C4-2B (cell line): ENCODE results near the gene RWDD1.
A peak's percentile ranks its signal among the peaks of the same experiment; 100 is the strongest.

Source experiments
- H3K27ac ChIP-seq: fragments of 450-650 bp; 2 replicates; pipeline ENCODE4 v1.5.1; 2017
- CTCF ChIP-seq: fragments of 450-650 bp; conservative IDR thresholded peaks from 2 replicates; pipeline ENCODE4 v1.5.1; 2017; ENCODE audit warnings: mild to moderate bottlenecking
- ZFX ChIP-seq: fragments of 450-650 bp; IDR thresholded peaks from 2 replicates; pipeline ENCODE4 v1.6.1; 2017

Gene RWDD1

GRCh38 chr6:116531675-116532570, 39.4 kb upstream of the RWDD1 start:
- no peak overlapping the region for H3K27ac ChIP-seq
- TF ChIP-seq ZFX (no peak), CTCF (peak; percentile 61)

GRCh38 chr6:116533233-116533957, 37.9 kb upstream of the RWDD1 start:
- no peak for TF ChIP-seq CTCF
- no peak for TF ChIP-seq ZFX
- H3K27ac ChIP-seq: no peak overlapping the region

GRCh38 chr6:116535109-116535508, 36.2 kb upstream of the RWDD1 start:
- no peak overlapping the region for H3K27ac ChIP-seq
- TF ChIP-seq ZFX (no peak), CTCF (no peak)

- TF ChIP-seq CTCF (peak; percentile 82), ZFX (no peak)
- H3K27ac ChIP-seq: no peak overlapping the region
These were observed 35.1 kb upstream of the RWDD1 start for GRCh38 chr6:116536216-116536621.

- TF ChIP-seq ZFX: no peak
- no peak for TF ChIP-seq CTCF
These were observed 28.9 kb upstream of the RWDD1 start for GRCh38 chr6:116542426-116542825.

GRCh38 chr6:116543149-116543548, 28.2 kb upstream of the RWDD1 start:
- TF ChIP-seq ZFX: no peak
- no peak for TF ChIP-seq CTCF
- H3K27ac ChIP-seq: no peak overlapping the region

More at GRCh38 chr6:116542426-116542825, 28.9 kb upstream of the RWDD1 start:
- H3K27ac ChIP-seq: no peak overlapping the region

GRCh38 chr6:116545651-116546050, 25.7 kb upstream of the RWDD1 start, which contains the start of gene TRAPPC3L:
Gene TRAPPC3L, minus strand, starts transcription at chr6:116545684. Its CDS starts 170 bp downstream, at chr6:116545514.
- TF ChIP-seq ZFX: no peak
- no peak for TF ChIP-seq CTCF
- no peak within 1 kb of the TSS for H3K27ac ChIP-seq
